Measurements from ENCODE around the gene MINDY4B.

The MINDY4B gene

GRCh38 chr3:150843241-150843640 is 62.0 kb downstream of the MINDY4B start:
- H3K27me3 ChIP-seq (ENCODE audit: insufficient read depth, low read length, poor library complexity), result no peaks in the 10 kb centered on the region
- H3K79me2 ChIP-seq (ENCODE audit: control insufficient read depth, insufficient read depth, low read length), result no peaks in the 10 kb centered on the region
- no peak overlapping the region for H3K4ac ChIP-seq (ENCODE audit: low read depth, low read length)
- no peak overlapping the region for H3K18ac ChIP-seq (ENCODE audit: low read length)
- H3K4me3 ChIP-seq (ENCODE audit: low read length), result no peak overlapping the region
- H3K4me1 ChIP-seq (ENCODE audit: control insufficient read depth, low read depth, low read length), result peaks cover 1% of the 10 kb centered on the region
- no peak overlapping the region for H2BK5ac ChIP-seq (ENCODE audit: low read length)
- no peaks in the 10 kb centered on the region for H3K36me3 ChIP-seq (ENCODE audit: control insufficient read depth, insufficient read depth, low read length)
- H3K4me2 ChIP-seq (ENCODE audit: low read length), result no peak overlapping the region
- H3K79me1 ChIP-seq (ENCODE audit: low read length), result no peaks in the 10 kb centered on the region
- no CpG with 5 or more reads among the region's 2 CpGs for WGBS (ENCODE audit: extremely low coverage, insufficient coverage, low lambda C conversion rate)
- H4K8ac ChIP-seq (ENCODE audit: low read depth, low read length), result no peak overlapping the region
- no peak overlapping the region for H2AK5ac ChIP-seq (ENCODE audit: low read length)
- H3K23ac ChIP-seq (ENCODE audit: low read length), result no peak overlapping the region
- no peak overlapping the region for H3K9ac ChIP-seq (ENCODE audit: low read length)
- no peak for DNase-seq
- H3K27ac ChIP-seq (ENCODE audit: low read depth, low read length), result no peak overlapping the region
- no peak overlapping the region for H4K5ac ChIP-seq (ENCODE audit: low read length)
- H3K56ac ChIP-seq (ENCODE audit: low read length), result no peak overlapping the region
- no peak overlapping the region for H2BK15ac ChIP-seq (replicated peaks; ENCODE audit: low read depth)
- no peak overlapping the region for H2BK120ac ChIP-seq (ENCODE audit: low read depth, low read length)

DNA sequence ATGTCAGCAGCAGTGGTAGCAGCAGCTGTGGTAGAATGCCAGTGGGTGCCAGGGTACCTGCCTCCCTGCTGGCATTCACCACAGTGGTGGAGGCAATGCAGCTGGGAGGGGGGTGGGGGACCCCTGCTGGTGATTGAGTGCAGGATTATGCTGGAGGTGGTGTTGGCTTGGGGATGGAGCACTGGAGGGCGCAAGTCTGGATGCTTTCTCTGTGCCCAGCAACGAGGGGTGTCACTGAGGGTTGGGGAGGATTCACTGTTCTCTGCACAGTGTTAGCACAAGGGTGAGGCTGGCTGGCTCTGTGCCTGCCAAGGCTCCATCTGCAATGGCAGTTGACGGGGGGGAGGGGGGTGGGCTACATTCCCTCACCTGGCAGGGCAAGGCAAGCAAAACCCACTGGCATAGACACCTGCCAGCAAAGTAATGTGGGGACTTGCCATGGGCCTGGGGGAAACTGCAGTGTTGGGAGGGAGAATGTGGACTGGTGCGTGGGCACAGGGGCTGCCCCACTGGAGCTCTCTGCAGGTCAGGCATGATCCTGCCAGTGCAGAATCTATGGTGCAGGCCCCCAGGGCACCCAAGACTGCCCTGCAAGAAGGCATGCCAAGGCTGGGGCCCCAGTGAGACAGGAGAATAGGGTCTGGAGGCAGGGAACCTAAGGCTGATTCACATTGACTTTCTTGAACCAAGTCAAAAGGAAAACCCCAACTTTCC is 64.3 kb downstream of the MINDY4B start:
- Histone ChIP-seq H4K5ac (ENCODE audit: low read length) (no peak overlapping the region), H3K9ac (ENCODE audit: low read length) (no peak overlapping the region), H3K4me1 (ENCODE audit: control insufficient read depth, low read depth, low read length) (peaks cover 1% of the 10 kb centered on the region), H2BK15ac (replicated peaks; ENCODE audit: low read depth) (no peak overlapping the region), H3K27me3 (ENCODE audit: insufficient read depth, low read length, poor library complexity) (no peaks in the 10 kb centered on the region), H3K23ac (ENCODE audit: low read length) (no peak overlapping the region), H2AK5ac (ENCODE audit: low read length) (no peak overlapping the region), H3K4me2 (ENCODE audit: low read length) (no peak overlapping the region), H3K27ac (ENCODE audit: low read depth, low read length) (no peak overlapping the region), H3K79me1 (ENCODE audit: low read length) (no peaks in the 10 kb centered on the region), H3K56ac (ENCODE audit: low read length) (no peak overlapping the region), H3K79me2 (ENCODE audit: control insufficient read depth, insufficient read depth, low read length) (no peaks in the 10 kb centered on the region), H3K18ac (ENCODE audit: low read length) (no peak overlapping the region), H3K4ac (ENCODE audit: low read depth, low read length) (no peak overlapping the region), H4K8ac (ENCODE audit: low read depth, low read length) (no peak overlapping the region), H3K4me3 (ENCODE audit: low read length) (no peak overlapping the region), H2BK120ac (ENCODE audit: low read depth, low read length) (no peak overlapping the region), H2BK5ac (ENCODE audit: low read length) (no peak overlapping the region), H3K36me3 (ENCODE audit: control insufficient read depth, insufficient read depth, low read length) (no peaks in the 10 kb centered on the region)
- no peak for DNase-seq
- no CpG with 5 or more reads among the region's 4 CpGs for WGBS (ENCODE audit: extremely low coverage, insufficient coverage, low lambda C conversion rate)

DNA sequence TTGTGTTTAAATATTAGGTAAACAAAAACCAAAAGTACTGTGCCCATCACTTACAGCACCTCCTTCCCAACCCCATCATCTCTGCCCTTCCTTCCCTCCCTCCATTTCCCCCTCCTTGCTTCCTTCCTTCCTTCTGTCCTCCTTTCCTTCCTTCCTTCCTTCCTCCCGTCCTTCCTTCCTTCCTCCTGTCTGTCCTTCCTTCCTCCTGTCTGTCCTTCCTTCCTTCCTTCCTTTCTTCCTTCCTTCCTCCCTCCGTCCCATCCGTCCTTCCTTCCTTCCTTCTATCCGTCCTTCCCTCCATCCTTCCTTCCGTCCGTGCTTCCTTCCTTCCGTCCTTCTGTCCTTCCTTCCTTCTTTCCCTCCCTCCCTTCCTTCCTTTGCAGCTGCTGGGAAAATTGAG is 74.5 kb downstream of the MINDY4B start:
- DNase-seq, result no peak
- Histone ChIP-seq H4K8ac (ENCODE audit: low read depth, low read length) (no peak overlapping the region), H3K9ac (ENCODE audit: low read length) (no peak overlapping the region), H3K36me3 (ENCODE audit: control insufficient read depth, insufficient read depth, low read length) (no peaks in the 10 kb centered on the region), H2BK120ac (ENCODE audit: low read depth, low read length) (no peak overlapping the region), H3K4me3 (ENCODE audit: low read length) (no peak overlapping the region), H2AK5ac (ENCODE audit: low read length) (no peak overlapping the region), H3K79me1 (ENCODE audit: low read length) (no peaks in the 10 kb centered on the region), H2BK5ac (ENCODE audit: low read length) (no peak overlapping the region), H3K4ac (ENCODE audit: low read depth, low read length) (no peak overlapping the region), H3K23ac (ENCODE audit: low read length) (no peak overlapping the region), H3K27ac (ENCODE audit: low read depth, low read length) (no peak overlapping the region), H2BK15ac (replicated peaks; ENCODE audit: low read depth) (no peak overlapping the region), H3K4me1 (ENCODE audit: control insufficient read depth, low read depth, low read length) (peaks cover 2% of the 10 kb centered on the region), H3K56ac (ENCODE audit: low read length) (peak overlapping the region; percentile 50), H3K79me2 (ENCODE audit: control insufficient read depth, insufficient read depth, low read length) (no peaks in the 10 kb centered on the region), H3K4me2 (ENCODE audit: low read length) (no peak overlapping the region), H3K27me3 (ENCODE audit: insufficient read depth, low read length, poor library complexity) (no peaks in the 10 kb centered on the region), H3K18ac (ENCODE audit: low read length) (no peak overlapping the region), H4K5ac (ENCODE audit: low read length) (no peak overlapping the region)
- WGBS (ENCODE audit: extremely low coverage, insufficient coverage, low lambda C conversion rate), result 100% methylated on average over 6 of the region's 7 CpGs

DNA sequence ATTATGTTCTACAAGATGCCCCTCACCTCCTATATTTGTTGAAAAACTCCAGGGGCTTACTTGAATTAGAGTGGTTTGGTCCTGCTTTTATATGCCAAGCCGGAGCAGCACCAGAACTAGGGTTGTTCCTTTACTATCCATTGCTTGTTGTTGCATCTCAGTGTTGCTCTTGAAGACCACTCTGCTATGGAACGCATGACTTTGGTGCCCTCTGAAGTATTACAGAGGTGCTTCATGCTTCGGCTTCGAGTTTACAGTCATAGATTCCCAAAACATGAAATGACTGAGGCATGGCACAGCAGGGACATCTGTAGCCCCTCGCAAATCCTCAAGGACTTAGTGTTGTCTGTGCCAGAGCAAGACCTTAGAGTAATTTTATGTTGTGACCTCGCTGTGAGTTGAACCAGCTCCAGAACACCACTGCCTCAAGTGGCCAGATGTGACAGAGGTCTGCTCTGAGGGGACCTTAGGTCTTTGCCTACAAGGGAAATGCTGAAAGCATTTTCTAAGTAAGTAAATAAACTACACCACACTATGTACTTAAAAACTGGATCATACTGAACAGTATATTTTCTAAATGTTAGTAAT is 75.1 kb downstream of the MINDY4B start:
- no peak overlapping the region for H2BK120ac ChIP-seq (ENCODE audit: low read depth, low read length)
- no peaks in the 10 kb centered on the region for H3K79me2 ChIP-seq (ENCODE audit: control insufficient read depth, insufficient read depth, low read length)
- H2AK5ac ChIP-seq (ENCODE audit: low read length), result no peak overlapping the region
- DNase-seq, result peak; percentile 68
- no peak overlapping the region for H4K5ac ChIP-seq (ENCODE audit: low read length)
- no peak overlapping the region for H3K27ac ChIP-seq (ENCODE audit: low read depth, low read length)
- no peaks in the 10 kb centered on the region for H3K36me3 ChIP-seq (ENCODE audit: control insufficient read depth, insufficient read depth, low read length)
- no peak overlapping the region for H3K18ac ChIP-seq (ENCODE audit: low read length)
- no peak overlapping the region for H2BK15ac ChIP-seq (replicated peaks; ENCODE audit: low read depth)
- H4K8ac ChIP-seq (ENCODE audit: low read depth, low read length), result no peak overlapping the region
- no peak overlapping the region for H3K4me2 ChIP-seq (ENCODE audit: low read length)
- H3K23ac ChIP-seq (ENCODE audit: low read length), result no peak overlapping the region
- no peaks in the 10 kb centered on the region for H3K79me1 ChIP-seq (ENCODE audit: low read length)
- H3K56ac ChIP-seq (ENCODE audit: low read length), result no peak overlapping the region
- peaks cover 2% of the 10 kb centered on the region for H3K4me1 ChIP-seq (ENCODE audit: control insufficient read depth, low read depth, low read length)
- WGBS (ENCODE audit: extremely low coverage, insufficient coverage, low lambda C conversion rate), result no CpG with 5 or more reads among the region's 6 CpGs
- no peak overlapping the region for H2BK5ac ChIP-seq (ENCODE audit: low read length)
- H3K4me3 ChIP-seq (ENCODE audit: low read length), result no peak overlapping the region
- no peaks in the 10 kb centered on the region for H3K27me3 ChIP-seq (ENCODE audit: insufficient read depth, low read length, poor library complexity)
- H3K9ac ChIP-seq (ENCODE audit: low read length), result no peak overlapping the region
- H3K4ac ChIP-seq (ENCODE audit: low read depth, low read length), result no peak overlapping the region

- H2BK15ac ChIP-seq (replicated peaks; ENCODE audit: low read depth), result no peak overlapping the region
- no peak overlapping the region for H3K4me2 ChIP-seq (ENCODE audit: low read length)
- H3K79me2 ChIP-seq (ENCODE audit: control insufficient read depth, insufficient read depth, low read length), result no peaks in the 10 kb centered on the region
- no peak for DNase-seq
- H2BK5ac ChIP-seq (ENCODE audit: low read length), result no peak overlapping the region
- no peaks in the 10 kb centered on the region for H3K36me3 ChIP-seq (ENCODE audit: control insufficient read depth, insufficient read depth, low read length)
- no peak overlapping the region for H3K56ac ChIP-seq (ENCODE audit: low read length)
- no peak overlapping the region for H3K27ac ChIP-seq (ENCODE audit: low read depth, low read length)
- H4K5ac ChIP-seq (ENCODE audit: low read length), result no peak overlapping the region
- H2BK120ac ChIP-seq (ENCODE audit: low read depth, low read length), result no peak overlapping the region
- H3K9ac ChIP-seq (ENCODE audit: low read length), result no peak overlapping the region
- no peaks in the 10 kb centered on the region for H3K79me1 ChIP-seq (ENCODE audit: low read length)
- no peaks in the 10 kb centered on the region for H3K27me3 ChIP-seq (ENCODE audit: insufficient read depth, low read length, poor library complexity)
- WGBS (ENCODE audit: extremely low coverage, insufficient coverage, low lambda C conversion rate), result no CpG with 5 or more reads among the region's 6 CpGs
- H3K23ac ChIP-seq (ENCODE audit: low read length), result no peak overlapping the region
- H2AK5ac ChIP-seq (ENCODE audit: low read length), result no peak overlapping the region
- no peak overlapping the region for H3K4ac ChIP-seq (ENCODE audit: low read depth, low read length)
- no peak overlapping the region for H3K4me3 ChIP-seq (ENCODE audit: low read length)
- no peak overlapping the region for H4K8ac ChIP-seq (ENCODE audit: low read depth, low read length)
- peak overlapping the region; percentile 51 for H3K18ac ChIP-seq (ENCODE audit: low read length)
- H3K4me1 ChIP-seq (ENCODE audit: control insufficient read depth, low read depth, low read length), result peaks cover 2% of the 10 kb centered on the region
Observed at GRCh38 chr3:150829408-150829807, 75.8 kb downstream of the MINDY4B start.

GRCh38 chr3:150828997-150829396 is 76.2 kb downstream of the MINDY4B start:
- Histone ChIP-seq H2BK5ac (ENCODE audit: low read length) (no peak overlapping the region), H3K36me3 (ENCODE audit: control insufficient read depth, insufficient read depth, low read length) (no peaks in the 10 kb centered on the region), H3K4me1 (ENCODE audit: control insufficient read depth, low read depth, low read length) (peaks cover 2% of the 10 kb centered on the region), H3K9ac (ENCODE audit: low read length) (no peak overlapping the region), H3K27ac (ENCODE audit: low read depth, low read length) (no peak overlapping the region), H3K4ac (ENCODE audit: low read depth, low read length) (no peak overlapping the region), H3K23ac (ENCODE audit: low read length) (no peak overlapping the region), H3K4me2 (ENCODE audit: low read length) (no peak overlapping the region), H4K5ac (ENCODE audit: low read length) (no peak overlapping the region), H3K18ac (ENCODE audit: low read length) (no peak overlapping the region), H3K79me1 (ENCODE audit: low read length) (no peaks in the 10 kb centered on the region), H3K4me3 (ENCODE audit: low read length) (no peak overlapping the region), H2BK15ac (replicated peaks; ENCODE audit: low read depth) (no peak overlapping the region), H2BK120ac (ENCODE audit: low read depth, low read length) (no peak overlapping the region), H3K79me2 (ENCODE audit: control insufficient read depth, insufficient read depth, low read length) (no peaks in the 10 kb centered on the region), H3K56ac (ENCODE audit: low read length) (no peak overlapping the region), H2AK5ac (ENCODE audit: low read length) (no peak overlapping the region), H4K8ac (ENCODE audit: low read depth, low read length) (no peak overlapping the region), H3K27me3 (ENCODE audit: insufficient read depth, low read length, poor library complexity) (no peaks in the 10 kb centered on the region)
- no CpG with 5 or more reads among the region's 2 CpGs for WGBS (ENCODE audit: extremely low coverage, insufficient coverage, low lambda C conversion rate)
- peak; percentile 80 for DNase-seq

Data from mesendoderm (in vitro differentiated cells).